Sciatic nerve (tissue), 2 donors: Measurements from ENCODE around the gene AP4S1. TPM values are rescaled to one million over a fixed set of nuclear protein-coding genes. Genes with fewer than 3 reads are reported as not detected.
"Not testable (repeated sequence)": the region's sequence is repeated elsewhere in the genome, so short reads cannot be mapped to it uniquely, and the experiment has no call there.

ENCODE experiments used
- ATAC-seq: fragments of 200-7000 bp; cut with Tn5 transposase; one replicate; pipeline ENCODE4 v1.9.1; 2020; ENCODE audit warnings: mild to moderate bottlenecking, moderate library complexity
- DNase-seq: peaks from one replicate; pipeline ENCODE4 v3.0.0-alpha.2; 2020; ENCODE audit warnings: low spot score
- intact Hi-C: fragments of 100-400 bp; cut with DNase I; formaldehyde crosslinking; loops from one replicate; pipeline ENCODE4 v1.14.2; 2022
- total RNA-seq: library from RNA; stranded (reverse); fragmentation: NEBNext Ultra II Directional; extraction: Animal tissue kit (Norgen Biotek cat#: 25700); gene quantifications from one replicate; pipeline ENCODE4 v1.2.1, GENCODE V29; 2021
- donor health status: DM: no; HTN: no; CAD: no.
- donor health status: DM: no; HTN: no; CAD: no.

Gene AP4S1, protein sequence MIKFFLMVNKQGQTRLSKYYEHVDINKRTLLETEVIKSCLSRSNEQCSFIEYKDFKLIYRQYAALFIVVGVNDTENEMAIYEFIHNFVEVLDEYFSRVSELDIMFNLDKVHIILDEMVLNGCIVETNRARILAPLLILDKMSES
- total RNA-seq = 13.3 TPM

DNA sequence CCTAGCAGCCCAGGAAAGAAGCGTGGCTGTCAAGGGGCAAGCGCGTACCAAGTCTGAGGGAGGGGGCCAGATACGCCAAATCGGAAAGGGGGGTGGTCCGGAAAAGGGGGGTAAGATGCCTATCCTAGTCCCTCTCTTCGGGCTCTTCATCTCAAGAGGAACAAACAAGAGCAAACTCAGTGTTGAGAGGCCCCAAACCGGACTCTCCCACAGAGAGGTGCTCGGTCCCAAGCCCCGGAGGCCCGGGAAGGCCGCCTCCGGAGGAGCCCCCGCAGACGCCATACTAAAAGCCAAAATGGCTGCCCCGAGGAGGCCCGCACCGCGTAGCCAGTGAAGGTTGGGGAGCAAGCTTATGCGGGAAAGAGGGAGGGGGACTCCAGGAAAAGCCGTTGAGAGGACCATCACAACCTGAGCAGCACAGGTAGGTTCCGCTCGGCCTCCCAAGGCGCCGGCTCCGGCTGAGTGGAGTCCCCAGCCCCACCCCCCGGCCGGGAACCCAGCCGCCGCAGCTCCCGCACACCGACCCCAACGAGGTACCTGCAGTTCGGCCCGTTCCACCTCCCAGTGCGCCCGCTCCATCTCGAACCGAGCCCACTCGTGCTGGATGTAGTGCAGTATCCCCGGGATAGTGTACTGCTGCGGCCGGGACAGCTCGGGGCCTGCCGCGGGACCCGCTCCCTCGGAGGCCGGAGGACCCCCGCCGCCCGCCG lies at the start of gene AP4S1:
Gene AP4S1 (plus strand): TSS at position 283 of the 710 bp plus-strand sequence. CDS start 40,548 bp downstream, outside the sequence.
- ATAC-seq = peak; percentile 27
- peak; percentile 67 for DNase-seq
- intact Hi-C loops = no loop called here

DNA sequence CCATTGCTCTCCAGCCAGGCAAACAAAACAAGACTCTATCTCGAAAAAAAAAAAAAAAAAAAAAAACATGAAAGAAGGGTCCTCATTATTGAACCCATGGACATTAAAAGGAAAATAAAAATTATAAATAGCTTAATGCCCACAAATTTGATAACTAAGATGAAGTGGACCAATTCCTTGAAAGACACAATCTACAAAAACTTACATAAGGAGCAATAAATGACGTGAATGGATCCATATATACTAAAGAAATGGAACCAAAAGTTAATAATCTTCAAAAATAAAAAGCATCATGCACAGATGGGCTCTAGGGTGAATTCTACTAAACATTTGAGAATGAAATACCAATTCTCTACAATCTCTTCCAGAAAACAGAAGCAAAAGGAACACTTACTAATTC lies 47.7 kb upstream of the AP4S1 start:
- DNase-seq (no peak), ATAC-seq (no peak)
- intact Hi-C loops = no loop called here

DNA sequence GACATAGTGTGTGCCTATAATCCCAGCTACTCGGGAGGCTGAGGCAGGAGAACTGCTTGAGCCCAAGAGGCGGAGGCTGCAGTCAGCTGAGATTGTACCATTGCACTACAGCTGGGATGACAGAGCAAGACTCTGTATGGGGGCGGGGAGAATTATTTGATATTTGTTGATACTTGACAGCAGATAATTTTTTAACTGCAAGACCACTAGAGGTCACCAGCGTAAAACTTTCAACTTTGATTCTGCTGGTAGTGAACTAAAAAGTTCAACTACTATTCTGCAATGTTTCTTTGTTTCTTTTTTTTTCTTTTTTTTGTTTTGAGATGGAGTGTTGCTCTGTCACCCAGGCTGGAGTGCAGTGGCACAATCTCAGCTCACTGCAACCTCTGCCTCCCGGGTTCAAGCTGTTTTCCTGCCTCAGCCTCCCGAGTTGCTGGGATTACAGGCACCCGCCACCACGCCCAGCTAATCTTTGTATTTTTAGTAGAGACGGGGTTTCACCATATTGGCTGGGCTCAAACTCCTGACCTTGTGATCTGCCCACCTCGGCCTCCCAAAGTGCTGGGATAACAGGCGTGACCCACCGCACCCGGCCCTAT lies 45.2 kb upstream of the AP4S1 start:
- intact Hi-C loops, DNase-seq: not testable (repeated sequence)
- peak; percentile 77 for ATAC-seq

DNA sequence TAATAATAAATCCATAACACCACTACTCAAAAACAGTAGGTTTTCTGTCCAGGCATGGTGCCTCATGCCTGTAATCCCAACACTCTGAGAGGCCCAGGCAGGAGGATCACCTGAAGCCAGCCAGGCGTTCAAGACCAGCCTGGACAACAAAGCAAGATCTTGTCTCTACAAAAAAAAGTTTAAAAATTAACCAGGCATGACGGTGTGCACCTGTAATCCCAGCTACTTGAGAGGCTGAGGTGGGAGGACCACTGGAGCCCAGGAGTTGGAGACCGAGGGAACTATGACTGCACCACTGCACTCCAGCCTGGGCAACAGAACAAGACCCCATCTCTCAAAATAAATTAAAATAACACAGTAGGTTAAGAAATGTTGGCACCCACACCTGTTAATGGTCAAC lies 44.5 kb upstream of the AP4S1 start:
- DNase-seq = no peak
- ATAC-seq = no peak
- intact Hi-C loops = no loop called here

DNA sequence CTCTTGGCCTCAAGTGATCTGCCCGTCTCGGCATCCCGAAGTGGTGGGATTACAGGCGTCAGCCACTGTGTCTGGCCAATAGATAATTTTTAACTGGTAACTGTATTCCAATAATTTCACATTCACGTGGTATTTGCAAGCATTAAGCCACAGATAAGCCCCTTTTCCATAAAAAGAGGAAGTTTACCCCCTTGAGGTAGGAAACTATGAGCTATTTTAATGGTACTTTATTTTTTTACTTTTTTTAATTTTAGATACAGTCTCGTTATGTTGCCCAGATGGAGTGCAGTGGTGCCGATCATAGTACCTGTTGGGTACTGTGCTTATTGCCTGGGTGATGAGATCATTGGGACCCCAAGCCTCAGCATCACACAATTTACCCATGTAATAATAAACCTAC lies 42.9 kb upstream of the AP4S1 start:
- no peak for DNase-seq
- ATAC-seq = no peak
- intact Hi-C loops = no loop called here

DNA sequence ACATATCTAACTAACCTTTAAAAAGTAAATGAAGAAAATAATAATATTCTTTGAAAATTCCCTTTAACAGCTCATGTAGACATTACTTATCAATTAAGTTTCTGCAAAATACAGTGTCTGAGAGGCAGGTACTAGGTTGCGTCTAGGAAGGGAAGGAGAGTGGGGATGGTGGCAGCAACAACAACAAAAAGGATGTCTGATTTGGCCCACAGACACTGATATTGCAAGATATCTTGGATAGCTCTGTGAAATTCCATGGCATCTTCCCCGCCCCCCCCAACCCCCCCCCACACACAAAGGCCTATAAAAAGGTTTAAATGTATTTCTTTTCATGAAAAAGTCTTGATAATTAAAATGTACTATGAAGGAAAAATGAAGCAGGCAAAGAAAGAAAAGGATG lies 41.6 kb upstream of the AP4S1 start:
- ATAC-seq (no peak), DNase-seq (no peak)
- intact Hi-C loops = no loop called here

DNA sequence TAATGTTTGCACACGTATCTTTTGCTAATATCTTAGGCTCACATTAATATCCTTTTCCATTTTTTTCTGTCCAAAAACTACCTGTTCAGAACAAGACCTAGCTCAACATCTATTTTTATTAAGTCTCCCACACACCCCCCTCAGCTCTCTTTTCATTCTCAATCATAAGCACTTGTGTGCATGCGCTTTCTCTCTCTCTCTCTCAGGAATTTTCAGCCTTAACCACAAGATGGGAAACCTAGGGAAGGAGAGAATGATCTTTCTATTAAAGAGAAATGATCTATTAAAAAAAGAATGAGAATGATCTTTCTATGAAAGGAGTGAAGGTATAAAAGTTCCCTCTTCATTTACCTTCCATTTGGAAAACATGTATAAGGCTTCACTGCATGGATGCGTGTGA lies 39.7 kb upstream of the AP4S1 start:
- no peak for ATAC-seq
- intact Hi-C loops = no loop called here
- DNase-seq = no peak

DNA sequence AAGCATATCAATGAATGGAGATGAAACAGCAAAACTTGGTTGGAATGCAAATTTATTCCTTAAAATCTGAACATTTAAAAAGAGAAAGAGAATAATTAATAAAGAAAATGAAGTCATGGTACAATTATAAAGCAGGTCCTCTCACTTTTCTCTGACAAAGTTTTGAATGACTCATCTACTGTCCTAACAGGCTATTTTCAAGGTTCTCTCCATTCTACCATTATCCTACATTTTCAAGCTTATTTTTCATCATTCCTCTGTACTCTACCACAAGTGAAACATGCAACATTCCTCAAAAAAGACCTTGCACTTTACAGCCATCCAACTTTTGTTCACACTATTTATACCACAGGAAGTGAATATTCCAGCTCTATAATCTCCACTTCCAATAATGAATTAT lies 36.9 kb upstream of the AP4S1 start:
- ATAC-seq = no peak
- no peak for DNase-seq
- intact Hi-C loops = no loop called here

DNA sequence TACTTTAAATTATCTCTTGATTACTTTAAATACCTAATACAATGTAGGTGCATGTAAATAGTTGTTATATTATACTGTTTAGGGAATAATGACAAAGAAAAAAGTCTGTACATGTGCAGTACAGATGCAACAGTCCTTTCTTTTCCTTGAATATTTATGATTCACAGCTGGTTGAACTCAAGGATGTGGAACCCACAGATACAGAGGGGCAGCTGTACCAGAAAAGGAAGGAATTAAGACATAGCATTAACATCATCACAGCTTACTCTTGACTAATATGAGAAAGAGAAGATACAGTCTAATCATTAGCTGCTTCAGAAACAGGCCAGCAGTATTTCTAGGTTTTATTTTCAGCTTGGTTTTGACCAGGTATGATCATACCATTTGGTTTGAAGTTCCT lies 34.7 kb upstream of the AP4S1 start:
- intact Hi-C loops = no loop called here
- ATAC-seq (no peak), DNase-seq (no peak)

DNA sequence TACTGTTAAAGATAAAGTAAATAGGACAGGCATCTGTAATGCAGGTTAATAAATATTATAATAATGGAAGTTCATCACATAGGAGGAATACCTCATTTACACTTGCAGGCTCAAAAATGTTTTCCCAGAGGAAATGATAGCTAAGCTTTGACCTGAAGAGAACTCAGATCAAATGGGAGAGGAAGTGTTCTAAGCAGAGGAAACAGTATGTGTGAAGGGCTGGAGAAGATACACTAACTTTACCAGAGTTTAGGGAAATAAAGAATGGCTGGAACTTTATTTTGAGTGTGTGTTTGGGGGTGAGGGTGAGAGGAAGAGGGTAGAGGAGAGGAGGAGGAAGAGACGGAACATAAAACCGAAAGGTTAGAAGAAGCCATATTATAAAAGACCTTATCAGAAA lies 34.0 kb upstream of the AP4S1 start:
- intact Hi-C loops = no loop called here

DNA sequence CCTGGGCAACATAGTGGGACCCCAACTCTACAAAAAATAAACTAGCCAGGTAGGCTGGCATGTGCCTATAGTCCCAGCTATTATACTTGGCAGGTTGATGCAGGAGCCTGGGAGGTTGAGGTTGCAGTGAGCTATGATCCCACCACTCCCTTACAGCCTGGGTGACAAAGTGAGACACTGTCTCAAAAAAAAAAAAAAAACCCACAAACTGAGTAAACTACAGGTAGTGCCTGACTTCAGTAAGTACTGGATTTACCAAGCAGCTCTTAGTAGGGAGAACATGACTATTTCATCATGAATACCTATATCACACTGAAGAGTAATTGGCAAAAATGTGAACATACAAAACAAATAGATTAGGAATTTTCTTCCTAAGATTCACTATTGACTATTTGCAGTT lies 32.4 kb upstream of the AP4S1 start:
- intact Hi-C loops = no loop called here
- no peak for DNase-seq
- ATAC-seq = no peak

More for the DNA sequence above, 34.0 kb upstream of the AP4S1 start:
- DNase-seq (no peak), ATAC-seq (no peak)

DNA sequence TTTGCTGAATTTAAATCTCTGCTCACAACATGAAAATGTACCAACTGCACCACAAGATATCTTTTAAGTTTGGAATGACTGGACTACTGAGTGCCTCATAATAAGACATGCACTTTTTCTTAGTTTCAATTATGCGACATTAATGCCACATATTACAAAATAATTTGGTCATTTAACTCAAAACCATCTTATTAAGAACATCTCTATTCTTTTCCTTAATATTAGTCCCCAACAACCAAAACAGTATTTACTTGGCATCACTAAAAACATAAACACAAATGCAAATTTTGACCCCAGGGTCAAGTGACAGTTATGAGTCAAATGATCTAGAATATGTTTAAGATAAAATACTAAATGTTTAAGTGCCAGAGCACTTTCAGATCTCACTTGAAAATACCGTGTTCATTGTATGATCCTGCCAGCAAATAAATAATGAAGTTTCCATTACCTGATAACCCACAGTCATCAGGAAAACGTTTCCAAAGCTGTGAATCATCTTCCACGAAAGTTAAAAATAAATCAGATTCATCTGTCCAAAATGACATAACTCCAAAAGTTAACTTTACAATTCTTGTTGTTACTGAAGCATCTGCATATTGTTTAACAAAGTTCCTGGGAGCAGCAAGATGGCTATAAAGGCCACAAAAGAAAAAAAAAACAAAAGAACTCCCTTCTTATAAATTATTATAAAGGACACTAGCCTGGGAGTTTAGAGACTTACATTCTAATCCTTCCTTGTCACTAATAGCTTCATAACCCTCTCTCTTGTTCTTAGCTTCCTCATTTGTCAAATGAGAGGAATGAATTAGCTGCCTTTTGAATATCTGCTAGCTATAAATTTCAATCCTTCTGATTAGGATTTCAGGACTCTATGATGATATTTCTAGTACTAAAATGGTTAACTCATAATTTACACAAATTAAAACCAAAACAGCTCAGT lies 30.5 kb upstream of the AP4S1 start:
- DNase-seq (no peak), ATAC-seq (peak; percentile 62)
- intact Hi-C loops = no loop called here

DNA sequence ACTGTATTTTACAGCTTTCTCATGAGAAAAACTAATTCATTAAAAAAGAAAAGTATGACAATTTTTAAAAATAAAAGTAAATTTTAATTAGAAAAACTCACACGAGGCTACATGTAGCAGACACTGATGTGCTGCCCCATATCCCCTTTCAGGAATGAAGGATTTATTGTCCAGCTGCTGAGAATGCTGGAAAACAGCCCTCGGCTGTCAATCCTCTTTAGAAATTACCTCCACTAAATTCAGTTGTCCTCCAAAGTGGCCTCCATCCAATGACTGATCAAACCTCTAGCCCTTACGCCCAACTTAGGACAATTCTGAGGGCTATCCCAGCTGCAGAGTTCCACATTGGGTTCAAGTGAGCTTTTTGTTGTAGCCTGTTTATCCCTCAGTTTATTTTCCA lies 29.8 kb upstream of the AP4S1 start:
- DNase-seq (no peak), ATAC-seq (no peak)
- intact Hi-C loops = no loop called here

DNA sequence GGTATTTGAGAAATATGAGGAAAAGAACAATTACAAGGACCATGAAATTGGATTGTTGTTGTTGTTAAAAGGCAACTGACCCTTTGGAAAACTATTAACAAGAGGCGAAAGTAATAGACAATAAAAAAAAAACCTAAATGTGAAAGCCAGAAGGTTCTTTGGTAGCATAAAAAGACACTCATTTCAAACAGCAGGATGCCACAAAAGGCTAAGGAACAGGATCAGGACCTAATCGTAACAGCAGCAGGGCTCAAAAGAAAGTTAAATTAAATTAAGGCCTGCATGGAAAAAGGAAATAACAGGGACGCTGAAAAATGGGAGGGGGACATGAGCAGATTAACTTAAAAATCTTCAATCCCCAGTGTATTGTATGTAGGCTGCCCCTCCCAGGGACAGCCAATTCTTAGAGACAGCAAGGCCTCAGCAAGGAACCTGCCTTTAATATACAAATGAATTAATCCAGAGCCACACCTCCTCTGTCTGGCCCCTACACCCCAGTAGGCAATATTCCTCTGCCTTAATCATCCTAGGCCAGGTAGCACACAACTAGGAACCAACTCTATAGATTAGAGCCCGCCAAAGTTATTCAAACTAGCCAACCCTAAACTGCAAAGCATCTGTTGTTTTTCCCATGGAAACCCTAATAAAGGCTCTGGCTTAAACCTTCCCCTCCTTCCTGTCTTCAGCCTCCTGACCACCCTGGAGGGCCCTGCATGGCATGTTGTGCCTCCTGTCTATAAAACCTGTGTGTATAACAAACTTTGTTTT lies 28.4 kb upstream of the AP4S1 start:
- DNase-seq (no peak), ATAC-seq (no peak)
- intact Hi-C loops = no loop called here

DNA sequence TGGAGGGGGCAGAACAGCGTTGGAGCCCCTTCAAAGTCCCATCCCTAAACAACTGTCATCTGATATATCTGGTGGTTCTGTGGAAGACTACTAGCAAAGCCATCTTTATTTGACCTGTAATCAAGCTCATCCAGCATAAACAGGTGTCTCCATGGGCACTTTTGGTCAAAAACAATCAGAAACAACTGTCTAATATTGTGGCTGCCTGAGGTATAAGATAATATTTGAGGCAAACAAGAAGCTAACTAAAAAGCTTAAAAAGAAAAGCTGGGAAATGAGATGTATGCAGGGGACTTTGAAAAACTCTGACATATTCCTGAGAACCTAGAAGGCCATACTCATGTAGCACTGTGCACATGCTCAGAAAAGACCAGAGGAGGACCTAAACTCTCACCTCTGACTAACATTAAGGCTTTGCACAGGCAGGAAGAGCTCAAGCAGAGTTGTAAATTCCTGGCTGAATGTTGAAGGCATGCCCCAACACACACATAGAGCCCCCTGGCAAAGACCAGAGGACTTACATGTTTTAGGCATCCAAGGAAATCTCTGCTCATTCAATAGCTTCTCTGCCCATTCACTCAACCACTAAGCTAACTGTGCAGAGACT lies 27.2 kb upstream of the AP4S1 start:
- intact Hi-C loops = no loop called here
- DNase-seq (no peak), ATAC-seq (no peak)

DNA sequence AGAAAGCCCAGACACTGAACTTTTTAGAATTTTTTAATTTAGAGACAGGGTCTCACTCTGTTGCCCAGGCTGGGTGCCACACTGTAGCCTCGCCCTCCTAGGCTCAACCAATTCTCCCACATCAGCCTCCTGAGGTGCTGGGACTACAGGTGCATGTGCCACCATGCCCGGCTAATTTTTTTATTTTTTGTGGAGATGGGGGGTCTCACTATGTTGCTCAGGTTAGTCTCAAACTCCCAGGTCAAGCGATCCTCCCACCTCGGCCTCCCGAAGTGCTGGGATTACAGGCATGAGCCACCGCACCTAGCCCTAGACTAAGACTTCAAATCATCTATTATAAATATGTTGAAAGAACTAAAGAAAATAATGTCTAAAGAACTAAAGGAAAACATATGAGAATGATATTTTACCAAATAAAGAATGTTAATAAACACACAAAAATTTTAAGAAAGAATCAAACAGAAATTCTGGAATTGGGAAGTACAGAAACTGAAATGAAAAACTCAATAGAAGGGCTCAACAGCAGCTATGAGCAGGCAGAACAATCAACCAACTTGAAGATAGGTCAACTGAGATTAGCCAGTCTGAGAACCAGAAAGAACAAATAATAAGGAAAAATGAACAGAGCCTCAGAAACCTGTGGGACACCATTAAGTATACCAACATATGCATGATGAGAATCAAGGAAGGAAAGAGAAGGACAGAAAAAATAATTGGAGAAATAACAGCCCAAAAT lies 26.2 kb upstream of the AP4S1 start:
- intact Hi-C loops = no loop called here

DNA sequence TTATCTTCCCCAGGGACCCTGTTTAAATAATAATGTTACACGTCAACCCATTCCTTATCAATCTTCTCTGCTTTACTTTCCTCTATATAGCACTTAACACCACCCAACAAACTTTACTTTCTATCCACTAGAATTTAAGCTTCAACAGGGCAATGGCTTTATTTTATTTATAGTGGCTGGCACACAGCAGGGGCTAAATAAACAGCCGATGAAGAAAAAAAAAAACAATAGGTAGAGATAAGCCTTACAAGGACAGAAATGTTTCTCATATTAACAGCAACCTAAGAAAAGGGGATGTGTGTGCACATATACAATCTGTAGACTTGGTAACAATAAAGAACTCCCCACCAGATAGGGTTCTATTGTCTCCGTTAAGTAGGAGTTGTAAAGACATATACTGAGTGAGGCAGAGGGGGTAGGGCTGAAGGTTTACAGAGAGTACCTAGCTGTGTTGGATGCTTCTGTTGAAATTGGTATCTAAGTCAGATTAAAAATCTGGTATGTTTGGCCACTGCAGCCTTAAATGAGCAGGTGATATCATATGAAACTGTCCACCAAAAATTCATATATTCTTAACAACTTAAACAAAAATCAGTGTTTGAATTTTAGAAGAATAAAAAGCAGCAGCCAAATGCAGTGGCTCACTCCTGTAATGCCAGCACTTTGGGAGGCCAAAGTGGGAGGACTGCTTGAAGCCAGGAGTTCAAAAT lies 24.7 kb upstream of the AP4S1 start:
- intact Hi-C loops = no loop called here
- DNase-seq (no peak), ATAC-seq (no peak)

More for the DNA sequence above, 26.2 kb upstream of the AP4S1 start:
- DNase-seq (no peak), ATAC-seq (no peak)
